IMR-90 (cell line): ENCODE measurements around the gene NKAIN1. TPM values are rescaled to one million over a fixed set of nuclear protein-coding genes. Genes with fewer than 3 reads are reported as not detected.

Experiments used
- ATAC-seq: fragments of 200-7000 bp; cut with Tn5 transposase; 2 replicates; pipeline ENCODE4 v1.9.1; 2020; ENCODE audit warnings: low read depth, mild to moderate bottlenecking, moderate library complexity
- BruUV-seq: library from RNA; stranded (reverse); fragments of 400-500 nt; replicated peaks from 2 replicates; lab custom pipeline; 2021; lab: Mats Ljungman, UMichigan
- CTCF ChIA-PET: fragments of 300-600 bp; formaldehyde crosslinking; extraction: SDS; loops from one replicate; lab custom pipeline; 2021; ENCODE audit warnings: antibody characterized with exemption; lab: Yijun Ruan, JAX
- POLR2A ChIA-PET: fragments of 300-600 bp; sonication (Branson Sonifier 250); formaldehyde crosslinking; loops from one replicate; lab custom pipeline; 2022; ENCODE audit warnings: antibody characterized with exemption; ENCODE audit not compliant: unreplicated experiment; lab: Charles Lee
- DNase-seq: peaks from one replicate; pipeline ENCODE4 v3.0.0; 2013
- H2AFZ ChIP-seq: replicated peaks from 2 replicates; pipeline ENCODE3; 2013; ENCODE audit warnings: low read length, mild to moderate bottlenecking; ENCODE audit not compliant: poor library complexity
- H2AK5ac ChIP-seq: 2 replicates; pipeline ENCODE4 v1.6.1; 2013; ENCODE audit warnings: low read depth, low read length, inconsistent platforms
- H2AK9ac ChIP-seq: replicated peaks from 2 replicates; pipeline ENCODE3; 2013; ENCODE audit warnings: mild to moderate bottlenecking, low read depth, low read length, moderate library complexity; ENCODE audit not compliant: poor library complexity
- H2BK120ac ChIP-seq: 2 replicates; pipeline ENCODE4 v1.6.1; 2013; ENCODE audit warnings: low read depth, low read length, inconsistent platforms
- H2BK15ac ChIP-seq: 3 replicates; pipeline ENCODE4 v1.6.1; 2013; ENCODE audit warnings: low read depth, low read length, inconsistent platforms
- H2BK20ac ChIP-seq: 2 replicates; pipeline ENCODE4 v1.6.1; 2013; ENCODE audit warnings: low read depth, mild to moderate bottlenecking, inconsistent platforms, low read length, moderate library complexity
- H2BK5ac ChIP-seq: 2 replicates; pipeline ENCODE4 v1.6.1; 2013; ENCODE audit warnings: mild to moderate bottlenecking, low read depth, low read length, inconsistent platforms; ENCODE audit not compliant: poor library complexity, severe bottlenecking
- H3K14ac ChIP-seq: replicated peaks from 2 replicates; pipeline ENCODE4 v1.6.1; 2013; ENCODE audit warnings: low read depth, low read length, inconsistent platforms
- H3K18ac ChIP-seq: 2 replicates; pipeline ENCODE4 v1.6.1; 2013; ENCODE audit warnings: low read depth, low read length, control low read depth
- H3K23ac ChIP-seq: 2 replicates; pipeline ENCODE4 v1.6.1; 2013; ENCODE audit warnings: low read depth, low read length, inconsistent platforms
- H3K27ac ChIP-seq: 2 replicates; pipeline ENCODE4 v1.5.1; 2013; ENCODE audit warnings: mild to moderate bottlenecking, control low read depth, low read length; ENCODE audit not compliant: insufficient read depth
- H3K27me3 ChIP-seq: 2 replicates; pipeline ENCODE4 v1.6.1; 2013; ENCODE audit warnings: low read length; ENCODE audit not compliant: control insufficient read depth, insufficient read depth
- H3K36me3 ChIP-seq: 2 replicates; pipeline ENCODE4 v1.6.1; 2013; ENCODE audit warnings: low read length, mixed read lengths; ENCODE audit not compliant: control insufficient read depth, insufficient read depth
- H3K4ac ChIP-seq: 2 replicates; pipeline ENCODE4 v1.6.1; 2013; ENCODE audit warnings: low read depth, low read length, inconsistent platforms
- H3K4me1 ChIP-seq: 2 replicates; pipeline ENCODE4 v1.6.1; 2013; ENCODE audit warnings: low read length, mixed read lengths; ENCODE audit not compliant: control insufficient read depth, insufficient read depth
- H3K4me2 ChIP-seq: 2 replicates; pipeline ENCODE4 v1.6.1; 2013; ENCODE audit warnings: low read depth, mild to moderate bottlenecking, control low read depth, low read length, moderate library complexity
- H3K4me3 ChIP-seq: 2 replicates; pipeline ENCODE4 v1.5.1; 2013; ENCODE audit warnings: low read depth, mild to moderate bottlenecking, control low read depth, low read length, moderate library complexity; ENCODE audit not compliant: insufficient read depth
- H3K56ac ChIP-seq: 2 replicates; pipeline ENCODE4 v1.6.1; 2013; ENCODE audit warnings: low read length, inconsistent platforms; ENCODE audit not compliant: insufficient read depth; ENCODE audit errors: extremely low read depth
- H3K79me1 ChIP-seq, 2 experiments: 2 replicates each; pipeline ENCODE4 v1.6.1; 2013; ENCODE audit warnings: low read length in 2 of 2, inconsistent platforms in 1 of 2, low read depth in 1 of 2
- H3K9ac ChIP-seq: 2 replicates; pipeline ENCODE4 v1.6.1; 2013; ENCODE audit warnings: low read depth, low read length, control low read depth
- H3K9me1 ChIP-seq: 2 replicates; pipeline ENCODE4 v1.6.1; 2013; ENCODE audit warnings: low read length, inconsistent platforms; ENCODE audit not compliant: insufficient read depth
- H3K9me3 ChIP-seq: 2 replicates; pipeline ENCODE4 v1.6.1; 2013; ENCODE audit warnings: low read length; ENCODE audit not compliant: control insufficient read depth, insufficient read depth
- H4K20me1 ChIP-seq: 2 replicates; pipeline ENCODE4 v1.6.1; 2013; ENCODE audit warnings: low read length, inconsistent platforms; ENCODE audit not compliant: insufficient read depth
- H4K5ac ChIP-seq: 2 replicates; pipeline ENCODE4 v1.6.1; 2013; ENCODE audit warnings: mild to moderate bottlenecking, low read depth, low read length, control low read depth
- H4K8ac ChIP-seq, 2 experiments: 2 replicates each; pipeline ENCODE4 v1.6.1; 2013; ENCODE audit warnings: low read depth in 2 of 2, low read length in 2 of 2, control low read depth in 1 of 2, inconsistent platforms in 1 of 2
- H4K91ac ChIP-seq: 2 replicates; pipeline ENCODE4 v1.6.1; 2013; ENCODE audit warnings: low read depth, low read length, inconsistent platforms; ENCODE audit not compliant: insufficient read depth
- WGBS, 2 experiments: methylation state at CpG; one replicate each; pipeline versions ENCODE4 v1.1.5 to v1.1.7; 2013; ENCODE audit warnings: missing lambda C conversion rate in 2 of 2; ENCODE audit not compliant: insufficient read length in 1 of 2; ENCODE audit errors: extremely low coverage in 2 of 2; 5-methylcytosine and 5-hydroxymethylcytosine counted together
- dilution Hi-C: fragments of 300-500 bp; cut with HindIII; formaldehyde crosslinking; loops from one replicate; pipeline ENCODE4 v1.14.3; 2018; ENCODE audit warnings: low sequenced_read_pairs; ENCODE audit not compliant: unreplicated experiment
- in situ Hi-C: fragments of 300-500 bp; cut with MboI; formaldehyde crosslinking; loops from 3 replicates; pipeline ENCODE4 v1.14.3; 2019; ENCODE audit warnings: low sequenced_read_pairs, inconsistent platforms, mixed read lengths
- intact Hi-C: fragments of 100-400 bp; cut with micrococcal nuclease; formaldehyde crosslinking; loops from 2 replicates; pipeline ENCODE4 v1.10.0; 2022
- polyA plus RNA-seq, 3 experiments: library from polyadenylated mRNA; depleted of rRNA; stranded (reverse); fragments of >200 nt; gene quantifications; 2 replicates each; pipeline ENCODE4 v1.2.3, GENCODE V29; 2012; ENCODE audit warnings: low replicate concordance in 1 of 3
- total RNA-seq: library from RNA; depleted of rRNA; stranded (reverse); fragments of >200 nt; gene quantifications from 2 replicates; pipeline ENCODE4 v1.2.3, GENCODE V29; 2012
- TF ChIP-seq, protein P1 (sequence below): fragments of 150-350 bp; IDR thresholded peaks from 2 replicates; pipeline ENCODE4 v1.6.1; 2016; ENCODE audit warnings: low read depth, mild to moderate bottlenecking, low read length, moderate library complexity, borderline replicate concordance

Gene NKAIN1
- total and polyA plus RNA-seq, 2 of the 4 experiments (the other 2 are of a cell fraction): under 0.01 to 0.09 TPM

DNA sequence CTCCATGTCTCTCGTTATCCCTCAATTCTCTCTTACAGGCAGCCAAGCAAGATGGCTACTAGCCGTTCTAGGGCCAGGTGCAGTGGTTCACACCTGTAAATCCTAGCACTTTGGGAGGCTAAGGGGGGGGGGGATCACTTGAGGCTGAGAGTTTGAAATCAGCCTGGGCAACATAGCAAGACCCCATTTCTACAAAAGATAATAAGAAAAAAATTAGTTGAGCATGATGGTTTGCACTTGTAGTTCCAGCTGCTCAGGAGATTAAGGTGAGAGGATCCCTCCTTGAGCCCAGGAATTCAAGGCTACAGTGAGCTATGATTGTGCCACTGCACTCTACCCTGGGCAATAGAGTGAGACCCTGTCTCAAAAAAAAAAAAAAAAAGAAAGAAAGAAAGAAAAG lies 80.4 kb downstream of the NKAIN1 start:
- no peak overlapping the region for H2BK20ac ChIP-seq
- no peak overlapping the region for H4K8ac ChIP-seq
- no peak overlapping the region for H2AFZ ChIP-seq
- no peak overlapping the region for H3K27ac ChIP-seq
- no peak overlapping the region for H3K14ac ChIP-seq
- no peaks in the 10 kb centered on the region; the same call in 1 of the 2 replicates for H3K36me3 ChIP-seq
- in situ Hi-C loops: no loop called here
- no peak overlapping the region for H3K4ac ChIP-seq
- H4K91ac ChIP-seq: no peak overlapping the region
- dilution Hi-C loops: no loop called here
- no peak overlapping the region for H2BK15ac ChIP-seq
- CTCF ChIA-PET: no interaction called here
- POLR2A ChIA-PET: interaction anchor here (0.6 kb wide), 1 partner anchor 135 kb away, joined by 9 read pairs; no protein-coding TSS in a partner anchor
- no peak overlapping the region for H3K9ac ChIP-seq
- H3K9me3 ChIP-seq: no peaks in the 10 kb centered on the region
- H3K9me1 ChIP-seq: peaks cover 3% of the 10 kb centered on the region; the same call in 1 of the 2 replicates
- H2AK9ac ChIP-seq: no peak overlapping the region
- DNase-seq (no peak), ATAC-seq (no peak)
- H3K4me2 ChIP-seq: no peak overlapping the region
- WGBS, 2 experiments: no CpG with 5 or more reads among the region's 2 CpGs
- no peak overlapping the region for H3K23ac ChIP-seq
- H3K18ac ChIP-seq: no peak overlapping the region
- H3K27me3 ChIP-seq: no peaks in the 10 kb centered on the region
- TF ChIP-seq, protein P1, sequence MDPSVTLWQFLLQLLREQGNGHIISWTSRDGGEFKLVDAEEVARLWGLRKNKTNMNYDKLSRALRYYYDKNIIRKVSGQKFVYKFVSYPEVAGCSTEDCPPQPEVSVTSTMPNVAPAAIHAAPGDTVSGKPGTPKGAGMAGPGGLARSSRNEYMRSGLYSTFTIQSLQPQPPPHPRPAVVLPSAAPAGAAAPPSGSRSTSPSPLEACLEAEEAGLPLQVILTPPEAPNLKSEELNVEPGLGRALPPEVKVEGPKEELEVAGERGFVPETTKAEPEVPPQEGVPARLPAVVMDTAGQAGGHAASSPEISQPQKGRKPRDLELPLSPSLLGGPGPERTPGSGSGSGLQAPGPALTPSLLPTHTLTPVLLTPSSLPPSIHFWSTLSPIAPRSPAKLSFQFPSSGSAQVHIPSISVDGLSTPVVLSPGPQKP: no peak
- no peak overlapping the region for H4K5ac ChIP-seq
- no peak overlapping the region for H2AK5ac ChIP-seq
- H3K4me3 ChIP-seq: no peak overlapping the region
- BruUV-seq: no TSS peak
- H3K79me1 ChIP-seq: peaks cover 2 to 10% of the 10 kb centered on the region in 2 experiments; a peak in 2 of 4 replicates
- H4K20me1 ChIP-seq: no peaks in the 10 kb centered on the region
- H2BK5ac ChIP-seq: no peak overlapping the region
- H2BK120ac ChIP-seq: no peak overlapping the region
- intact Hi-C loops: loop anchor here (10.0 kb wide), 1 partner anchor 205 kb away; no protein-coding TSS in a partner anchor
- peaks cover 6% of the 10 kb centered on the region for H3K4me1 ChIP-seq
- no peak overlapping the region for H3K56ac ChIP-seq
